Renal cortex interstitium (tissue), 11 donors: ENCODE data around the gene ELP2. TPM values are rescaled to one million over a fixed set of nuclear protein-coding genes. Genes with fewer than 3 reads are reported as not detected.
"Not testable (repeated sequence)": the region's sequence is repeated elsewhere in the genome, so short reads cannot be mapped to it uniquely, and the experiment has no call there.

ENCODE experiments used
- DNase-seq, 11 donors: peaks; one replicate each; pipeline ENCODE4 v3.0.0-alpha.2; 2013; ENCODE audit warnings: low read depth in 9 of 11, low spot score in 4 of 11; ENCODE audit errors: extremely low read depth in 1 of 11
- polyA plus RNA-seq, 3 donors: library from polyadenylated mRNA; unstranded; fragments of 120-200 nt; gene quantifications; one replicate each; pipeline ENCODE4 v1.2.1, GENCODE V29; 2013; ENCODE audit not compliant: insufficient read length in 3 of 3

Gene ELP2
- polyA plus RNA-seq, 3 donors: 83.7 to 140 (median 126) TPM

DNA sequence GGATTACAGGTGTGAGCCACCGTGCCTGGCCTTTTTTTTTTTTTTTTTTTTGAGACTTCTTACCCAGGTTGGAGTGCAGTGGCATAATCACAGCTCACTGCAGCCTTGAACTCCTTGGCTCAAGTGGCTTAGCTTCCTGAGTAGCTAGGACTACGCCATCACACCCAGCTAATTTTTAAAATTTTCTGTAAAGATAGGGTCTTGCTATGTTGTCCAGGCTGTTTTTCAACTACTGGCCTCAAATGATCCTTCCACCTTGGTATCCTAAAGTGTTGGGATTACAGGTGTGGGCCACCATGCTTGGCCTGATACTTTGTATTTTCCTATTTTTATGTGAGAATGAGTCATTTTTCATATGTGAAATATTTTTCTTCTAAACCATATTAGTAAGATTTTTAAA, 13.7 kb downstream of the ELP2 start:
- no peak for DNase-seq

DNA sequence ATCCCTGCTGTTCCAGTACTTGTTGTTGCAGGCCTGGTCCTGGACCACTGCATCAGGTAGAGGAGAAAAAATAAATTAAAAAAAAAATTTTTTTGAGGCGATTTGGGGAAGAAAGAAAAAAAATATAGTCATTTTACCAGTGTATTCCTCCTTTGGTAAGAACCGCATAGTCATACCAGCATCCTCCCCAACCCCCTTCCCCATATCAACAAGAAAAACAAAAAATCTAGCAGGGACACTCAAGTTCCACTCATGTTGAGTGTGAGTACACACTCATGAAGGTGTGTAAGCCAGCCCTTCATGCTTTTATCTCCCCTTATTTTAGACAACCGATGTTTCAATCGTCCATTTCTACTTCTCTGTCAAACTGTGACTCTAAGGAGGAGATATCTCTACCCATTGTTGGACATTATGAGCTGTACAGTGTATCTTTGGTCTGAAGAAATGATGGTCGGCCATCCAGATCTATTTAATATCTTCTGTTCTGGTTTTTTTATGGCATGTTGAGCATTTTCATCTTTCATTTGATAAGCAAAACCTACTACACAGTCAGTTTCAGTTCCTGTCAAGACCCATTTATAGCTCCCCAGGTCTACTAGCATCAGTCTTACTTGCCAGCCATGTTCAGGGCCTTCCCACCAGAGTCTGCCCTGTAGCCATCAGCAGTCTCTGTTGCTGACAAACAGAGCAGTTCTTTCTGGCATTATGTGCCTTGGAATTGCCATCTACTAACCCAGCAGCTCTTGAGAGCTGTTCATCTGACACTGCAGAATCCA, 20.0 kb downstream of the ELP2 start:
- no peak for DNase-seq

DNA sequence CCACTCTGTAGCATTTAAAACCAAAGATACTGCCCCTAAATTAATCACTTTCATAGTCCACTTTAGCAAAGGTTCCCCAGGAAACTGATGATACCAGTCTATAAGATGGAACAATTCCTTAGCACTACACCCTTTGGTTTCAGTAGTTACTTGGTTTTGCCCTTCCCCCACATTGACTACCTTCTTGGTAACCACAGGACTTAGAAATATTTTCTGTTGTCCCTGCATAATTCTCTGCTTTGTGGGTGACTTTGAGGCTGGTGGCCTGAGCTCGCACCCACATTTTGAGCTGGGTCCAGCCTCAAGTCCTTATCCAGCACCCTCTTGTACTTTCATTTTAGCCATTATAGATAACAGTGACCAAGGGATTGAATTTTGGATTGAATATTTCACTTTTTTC, 23.1 kb downstream of the ELP2 start:
- no peak for DNase-seq

DNA sequence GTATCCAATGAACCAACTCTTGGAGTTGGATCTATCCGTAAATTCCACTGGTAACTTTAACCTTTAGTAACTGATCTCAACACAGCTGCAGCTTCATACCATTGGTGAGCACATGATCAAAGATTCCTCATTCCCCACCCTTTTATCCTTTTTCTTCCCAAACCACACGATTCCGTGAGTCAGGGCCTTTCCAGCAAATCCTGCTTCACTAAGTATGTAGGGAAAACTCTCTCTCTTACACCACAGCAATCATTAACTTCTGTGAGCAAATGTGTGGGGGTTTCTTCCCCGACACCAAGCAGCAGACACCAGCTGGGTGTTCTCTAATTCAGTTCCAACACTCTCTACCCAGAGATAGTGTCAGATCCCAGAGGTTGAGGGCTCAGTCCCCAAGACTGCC, 23.5 kb downstream of the ELP2 start:
- DNase-seq: peak in 1 of 11 donors; percentile 3

DNA sequence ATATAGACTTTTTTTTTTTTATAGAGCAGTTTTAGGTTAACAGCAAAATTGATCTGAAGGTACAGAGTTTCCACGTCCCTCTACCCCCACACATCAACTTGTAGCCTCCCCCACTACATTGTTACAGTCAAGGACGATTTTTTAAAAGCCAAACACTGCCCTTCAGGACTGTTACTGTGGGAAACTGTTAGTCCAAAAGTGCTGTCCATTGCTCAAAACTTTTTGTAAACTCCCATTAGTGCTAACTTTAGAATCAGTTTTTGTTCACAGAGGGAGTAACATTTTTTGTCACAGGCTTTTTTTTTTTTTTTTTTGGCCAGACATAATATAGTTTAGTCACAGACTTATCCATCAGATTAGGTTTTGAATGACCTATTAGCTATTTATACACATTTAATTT, 24.1 kb downstream of the ELP2 start:
- DNase-seq: no peak

DNA sequence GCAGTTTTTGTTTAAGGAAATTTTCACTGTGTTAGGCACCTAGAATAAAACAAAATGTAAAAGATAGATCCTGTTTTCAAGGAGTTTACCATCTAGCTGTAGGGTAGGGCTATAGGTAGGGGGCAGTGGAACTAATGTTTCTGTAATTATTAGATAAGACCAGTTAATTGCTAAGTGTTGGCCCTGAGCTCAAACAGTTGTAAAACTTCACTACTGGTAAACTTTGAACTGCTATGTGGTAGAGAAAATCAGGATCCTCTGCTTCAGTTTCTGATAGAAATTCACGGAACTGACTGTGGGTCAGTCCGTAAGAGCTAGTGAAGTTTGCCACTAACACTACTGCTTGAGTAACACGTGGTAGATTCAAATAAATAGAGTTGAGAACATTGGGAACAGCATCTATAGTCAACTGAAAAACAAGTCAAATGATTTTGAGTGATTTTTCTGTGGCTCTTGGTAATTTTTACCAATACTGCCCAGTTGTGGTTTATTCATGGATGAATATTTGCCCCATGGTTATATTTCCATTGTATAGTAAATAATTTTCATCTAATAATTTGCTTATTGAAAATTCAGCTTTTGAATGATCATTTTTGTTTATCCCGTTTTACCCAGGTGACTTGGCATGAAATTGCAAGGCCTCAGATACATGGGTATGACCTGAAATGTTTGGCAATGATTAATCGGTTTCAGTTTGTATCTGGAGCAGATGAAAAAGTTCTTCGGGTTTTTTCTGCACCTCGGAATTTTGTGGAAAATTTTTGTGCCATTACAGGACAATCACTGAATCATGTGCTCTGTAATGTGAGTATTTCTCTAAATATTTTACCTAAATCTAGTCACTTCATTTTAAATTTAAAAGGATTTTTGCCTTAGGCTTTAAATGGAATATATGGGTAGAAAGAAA, 26.4 kb downstream of the ELP2 start:
- DNase-seq: no peak

DNA sequence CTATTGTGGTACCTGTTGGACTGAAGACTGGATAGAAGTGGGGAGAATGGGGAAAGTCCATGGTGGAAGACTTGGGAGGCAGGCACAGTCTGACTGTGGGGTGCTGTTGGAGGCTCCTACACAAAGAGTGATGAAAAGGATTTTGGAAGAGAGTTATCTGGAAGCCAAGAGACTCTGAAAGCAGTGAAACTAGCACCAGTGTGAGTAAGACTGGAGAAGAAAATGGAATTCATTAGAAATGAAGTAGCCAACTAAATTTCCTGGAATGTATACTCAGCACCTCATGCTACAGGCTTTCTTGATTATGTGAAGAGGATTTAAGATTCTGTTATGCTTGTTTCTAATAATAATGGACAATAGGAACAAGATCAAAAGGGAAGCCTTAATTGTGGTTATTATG, 27.7 kb downstream of the ELP2 start:
- no peak for DNase-seq

DNA sequence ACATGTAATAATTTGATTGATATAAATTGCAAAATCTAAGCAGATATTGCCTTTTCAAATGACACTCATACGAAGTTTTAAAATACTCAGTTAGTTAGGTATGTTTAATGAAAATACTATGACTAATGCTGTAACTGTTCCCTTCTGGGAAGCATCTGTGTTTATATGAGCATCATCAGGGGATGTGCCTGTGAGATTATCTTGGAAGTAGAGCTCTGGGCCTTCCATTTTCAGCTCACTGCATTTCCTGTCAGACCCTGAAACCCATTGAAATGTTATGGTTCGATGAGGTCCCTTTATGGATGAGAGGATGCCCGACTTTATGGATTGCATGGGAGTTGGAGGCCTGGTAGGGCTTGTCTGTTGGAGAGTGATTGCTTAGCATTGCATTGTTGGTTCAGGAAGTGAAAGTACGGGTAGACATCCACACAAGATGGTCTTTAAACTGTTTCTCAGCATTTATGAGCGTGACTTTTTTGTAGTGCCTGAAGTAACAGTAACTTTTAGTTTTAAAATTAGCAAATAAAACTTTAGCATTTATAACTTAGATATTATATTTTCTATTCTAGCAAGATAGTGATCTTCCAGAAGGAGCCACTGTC, 28.7 kb downstream of the ELP2 start:
- DNase-seq: no peak

DNA sequence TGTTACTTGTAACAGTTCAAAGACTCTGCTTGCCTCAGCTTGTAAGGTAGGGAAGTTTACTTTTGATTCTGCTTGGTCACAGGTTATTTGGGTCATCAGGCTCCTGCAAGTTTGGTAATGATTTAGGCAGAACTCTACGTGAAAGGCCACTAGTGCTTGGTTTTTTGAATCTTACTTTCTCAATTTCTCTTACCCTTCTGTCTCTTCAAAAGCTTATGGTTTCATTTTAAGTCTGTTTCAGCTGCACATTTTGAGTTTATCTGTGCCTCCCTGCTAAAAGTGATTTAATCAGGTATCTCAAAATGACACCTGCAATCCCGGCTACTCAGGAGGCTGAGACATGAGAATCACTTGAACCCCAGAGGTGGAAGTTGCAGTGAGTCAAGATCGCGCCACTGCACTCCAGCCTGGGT, 31.3 kb downstream of the ELP2 start:
- DNase-seq: no peak

DNA sequence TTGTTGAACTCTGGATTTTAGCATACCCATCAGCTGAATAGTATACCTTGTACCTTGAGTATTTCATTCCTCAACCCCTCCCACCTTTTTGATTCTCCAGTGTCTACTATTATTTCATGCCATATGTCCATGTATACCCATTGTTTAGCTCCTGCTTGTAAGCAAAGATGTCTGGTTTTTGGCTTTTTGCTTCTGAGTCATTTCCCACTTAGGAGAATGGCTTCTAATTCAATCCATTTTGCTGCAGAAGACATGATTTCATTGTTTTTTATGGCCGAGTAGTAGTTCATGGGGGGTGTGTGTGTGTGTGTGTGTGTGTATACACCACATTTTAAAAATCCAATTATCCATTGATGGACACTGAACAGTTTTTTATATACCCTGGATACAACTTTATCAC, 33.3 kb downstream of the ELP2 start:
- no peak for DNase-seq

DNA sequence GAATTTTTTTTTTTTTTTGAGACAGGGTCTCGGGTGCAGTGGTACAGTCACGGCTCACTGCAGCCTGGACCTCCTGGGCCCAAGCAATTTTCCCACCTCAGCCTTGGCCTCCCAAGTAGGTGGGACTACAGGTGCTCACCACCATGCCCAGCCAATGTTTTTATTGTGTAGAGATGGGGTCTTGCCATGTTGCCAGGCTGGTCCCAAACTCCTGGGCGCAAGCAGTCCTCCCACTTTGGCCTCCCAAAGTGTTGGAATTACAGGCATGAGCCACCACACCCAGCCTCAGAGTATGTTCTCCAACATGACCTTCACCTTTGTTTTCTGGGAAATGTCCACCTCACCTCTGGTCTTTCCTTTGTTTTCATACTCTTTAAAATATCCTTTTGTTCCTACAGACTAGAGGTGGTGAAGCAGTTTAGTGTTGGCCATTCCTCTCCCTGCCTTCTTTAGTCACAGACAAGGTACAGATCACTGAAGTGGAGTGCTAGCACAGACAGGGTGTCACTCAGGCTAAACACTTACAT, 38.1 kb downstream of the ELP2 start:
- DNase-seq: no peak

DNA sequence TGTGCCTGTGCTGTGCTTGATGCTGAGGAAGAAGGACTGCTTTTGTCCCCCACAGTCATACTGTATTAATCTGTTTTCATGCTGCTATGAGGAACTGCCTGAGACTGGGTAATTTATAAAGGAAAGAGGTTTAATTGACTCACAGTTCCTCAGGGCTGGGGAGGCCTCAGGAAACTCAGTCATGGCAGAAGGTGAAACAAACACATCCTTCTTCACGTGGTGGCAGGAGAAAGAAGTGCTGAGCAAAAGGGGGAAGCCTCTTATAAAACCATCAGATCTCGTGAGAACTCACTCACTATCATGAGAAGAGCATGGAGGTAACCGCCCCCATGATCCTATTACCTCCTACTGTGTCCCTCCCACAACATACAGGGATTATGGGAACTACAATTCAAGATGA, 38.6 kb downstream of the ELP2 start:
- not testable (repeated sequence) for DNase-seq

DNA sequence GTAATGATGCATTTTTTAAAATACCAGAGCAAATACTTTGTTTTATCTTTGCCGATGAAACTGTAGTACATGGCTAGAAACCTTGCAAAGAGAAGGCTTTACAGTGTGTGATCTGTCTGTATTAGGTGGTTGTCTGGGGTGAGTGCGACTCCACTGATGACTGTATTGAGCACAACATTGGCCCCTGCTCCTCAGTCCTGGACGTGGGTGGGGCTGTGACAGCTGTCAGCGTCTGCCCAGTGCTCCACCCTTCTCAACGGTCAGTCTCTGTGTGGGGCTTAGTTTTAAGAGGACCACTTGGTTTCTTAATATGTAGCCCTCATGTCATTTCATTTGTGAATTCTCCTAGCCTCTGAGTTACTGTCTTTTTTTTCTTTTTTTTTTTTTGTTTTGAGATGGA, 40.2 kb downstream of the ELP2 start:
- no peak for DNase-seq

DNA sequence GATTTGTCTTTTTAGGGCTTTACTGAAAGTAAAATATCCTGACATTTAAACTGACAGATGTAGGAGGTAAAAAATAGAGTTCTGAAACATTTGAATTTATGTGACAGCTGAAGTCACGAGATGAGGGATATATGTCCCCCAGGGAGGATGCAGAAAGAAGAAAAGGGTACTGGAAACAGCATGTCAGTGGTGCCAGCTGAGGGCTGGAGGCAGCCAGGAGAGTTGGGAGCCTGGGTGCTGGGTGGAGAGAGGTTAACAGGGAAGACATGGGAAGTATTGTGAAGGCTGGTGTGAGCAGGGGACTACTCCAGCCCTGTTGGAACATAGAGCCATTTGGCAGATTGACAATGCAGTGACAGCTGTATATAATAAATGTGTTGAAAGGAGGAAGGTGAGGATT, 45.8 kb downstream of the ELP2 start:
- DNase-seq: no peak

DNA sequence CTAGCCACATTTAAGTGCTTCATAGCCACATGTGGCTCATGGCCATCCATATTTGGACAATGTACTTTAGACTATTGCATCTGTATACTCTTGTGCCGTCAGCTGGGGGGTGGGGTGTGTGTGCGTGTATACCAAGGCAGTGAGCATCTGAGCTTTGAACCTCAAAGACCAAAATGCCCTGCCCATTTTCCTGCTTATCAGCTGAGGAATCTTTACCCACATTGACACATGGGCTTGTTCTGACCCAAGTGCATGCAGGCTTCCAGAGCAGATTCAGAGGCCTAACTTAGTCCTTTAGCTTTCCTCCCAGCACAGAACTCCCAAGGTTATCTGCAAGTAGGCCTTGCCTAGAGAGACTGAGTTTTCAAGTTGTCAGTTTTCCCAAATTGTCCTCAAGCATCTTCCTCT, 46.5 kb downstream of the ELP2 start:
- DNase-seq: no peak

DNA sequence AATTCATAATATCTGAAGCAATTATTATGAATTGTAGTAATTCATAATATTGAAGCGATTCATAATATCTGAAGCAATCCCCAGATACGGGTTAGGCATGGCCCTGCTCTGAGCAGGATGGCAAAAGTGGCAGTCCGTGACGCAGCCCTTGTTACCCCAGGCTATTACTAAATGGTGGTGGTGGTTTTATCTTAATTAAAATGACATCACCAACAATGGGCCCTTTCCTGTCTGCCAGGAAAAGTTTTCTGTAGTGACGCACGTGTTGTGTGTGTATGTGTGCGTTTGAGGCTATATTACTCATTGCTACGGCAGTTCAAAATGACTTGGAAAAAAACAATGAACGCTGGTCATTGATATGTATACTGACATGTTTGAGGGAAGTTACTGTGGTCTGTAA, 47.0 kb downstream of the ELP2 start:
- DNase-seq: no peak

DNA sequence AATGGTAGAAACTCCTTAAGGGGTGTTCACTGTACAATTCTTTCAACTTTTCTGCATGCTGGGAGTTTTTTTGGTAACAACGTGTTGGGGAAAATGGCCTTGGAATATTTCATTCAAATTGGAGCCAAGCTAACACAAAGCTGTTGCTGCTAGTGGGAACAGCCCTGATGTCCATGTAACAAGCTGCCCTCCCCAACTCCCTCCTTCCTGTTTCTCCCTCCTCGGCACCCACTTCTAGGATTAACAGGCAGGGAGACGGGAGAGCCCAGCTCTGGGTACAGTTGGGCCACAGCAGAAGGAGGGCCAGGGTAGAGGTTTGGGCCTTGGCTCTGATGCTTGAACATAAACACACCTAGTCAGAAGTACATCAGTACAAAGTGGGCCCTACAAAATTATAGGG, 48.2 kb downstream of the ELP2 start:
- DNase-seq: no peak

DNA sequence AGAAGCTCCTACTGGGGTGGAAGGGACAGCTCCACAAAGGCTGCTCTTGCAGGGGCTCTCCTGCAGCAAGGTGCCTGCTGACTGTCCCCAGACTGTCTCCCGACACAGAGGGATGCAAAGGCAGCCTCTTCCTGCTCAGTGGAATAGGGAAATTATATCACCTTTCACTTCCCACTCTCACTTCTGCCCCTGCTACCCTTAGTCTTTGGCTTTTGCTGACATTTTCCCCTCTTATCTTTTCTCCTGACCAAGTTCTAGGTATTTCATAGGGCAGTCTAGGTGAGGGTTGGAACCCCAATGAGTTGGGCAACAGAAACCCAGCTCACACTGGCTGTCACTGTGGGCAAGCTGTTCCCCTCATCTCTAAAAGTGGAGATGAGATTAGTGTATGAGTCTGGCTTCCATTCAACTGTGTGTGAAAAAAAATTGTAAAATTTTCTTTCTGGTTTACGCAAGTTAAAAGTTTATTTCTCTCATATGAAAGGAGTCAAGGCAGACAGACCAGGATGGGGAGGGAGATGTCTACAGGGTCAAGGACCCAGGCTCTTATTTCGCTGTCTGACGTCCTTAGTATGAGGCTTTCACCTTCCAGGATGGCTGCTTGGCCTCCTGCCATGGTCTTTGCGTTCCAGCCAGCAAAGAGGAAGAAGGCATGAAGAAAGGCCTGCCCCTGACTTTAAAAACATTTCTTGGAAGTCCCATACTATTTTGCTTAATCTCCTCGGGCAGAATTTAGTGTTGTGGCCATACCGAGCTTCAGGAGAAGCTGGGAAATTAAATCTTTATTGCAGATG, 50.1 kb downstream of the ELP2 start:
- peak in 2 of 11 donors; percentile 12 to 17 for DNase-seq

DNA sequence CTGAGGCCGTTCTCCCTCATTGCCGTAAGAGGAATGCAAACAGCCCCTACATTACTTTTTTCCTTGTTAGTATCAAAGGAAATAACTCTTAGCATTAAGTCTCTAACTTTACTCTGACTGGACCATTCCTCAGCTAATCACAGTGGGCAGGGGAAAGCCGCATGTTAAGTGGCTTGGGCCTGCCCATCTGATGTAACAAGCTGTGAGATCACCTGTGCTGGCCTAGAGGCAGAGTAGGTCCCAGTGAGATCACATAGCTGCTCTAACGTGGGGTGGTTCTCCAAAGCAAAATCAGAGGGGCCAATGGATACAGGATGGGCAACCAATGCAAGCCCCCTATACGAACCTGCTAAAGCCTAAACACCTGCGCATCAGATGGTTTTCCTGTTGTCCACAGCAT, 51.7 kb downstream of the ELP2 start:
- no peak for DNase-seq
